NCI-H82 treated with DMSO at 0.1 percent for 48 hours (cell line): ENCODE results near the gene PALB2.
A peak's percentile ranks its signal among the peaks of the same experiment; 100 is the strongest.

ENCODE experiments used
- DNase-seq: peaks from one replicate; lab custom pipeline; 2025; ENCODE audit not compliant: unreplicated experiment; lab: John Stamatoyannopoulos, UW

Gene PALB2

DNA sequence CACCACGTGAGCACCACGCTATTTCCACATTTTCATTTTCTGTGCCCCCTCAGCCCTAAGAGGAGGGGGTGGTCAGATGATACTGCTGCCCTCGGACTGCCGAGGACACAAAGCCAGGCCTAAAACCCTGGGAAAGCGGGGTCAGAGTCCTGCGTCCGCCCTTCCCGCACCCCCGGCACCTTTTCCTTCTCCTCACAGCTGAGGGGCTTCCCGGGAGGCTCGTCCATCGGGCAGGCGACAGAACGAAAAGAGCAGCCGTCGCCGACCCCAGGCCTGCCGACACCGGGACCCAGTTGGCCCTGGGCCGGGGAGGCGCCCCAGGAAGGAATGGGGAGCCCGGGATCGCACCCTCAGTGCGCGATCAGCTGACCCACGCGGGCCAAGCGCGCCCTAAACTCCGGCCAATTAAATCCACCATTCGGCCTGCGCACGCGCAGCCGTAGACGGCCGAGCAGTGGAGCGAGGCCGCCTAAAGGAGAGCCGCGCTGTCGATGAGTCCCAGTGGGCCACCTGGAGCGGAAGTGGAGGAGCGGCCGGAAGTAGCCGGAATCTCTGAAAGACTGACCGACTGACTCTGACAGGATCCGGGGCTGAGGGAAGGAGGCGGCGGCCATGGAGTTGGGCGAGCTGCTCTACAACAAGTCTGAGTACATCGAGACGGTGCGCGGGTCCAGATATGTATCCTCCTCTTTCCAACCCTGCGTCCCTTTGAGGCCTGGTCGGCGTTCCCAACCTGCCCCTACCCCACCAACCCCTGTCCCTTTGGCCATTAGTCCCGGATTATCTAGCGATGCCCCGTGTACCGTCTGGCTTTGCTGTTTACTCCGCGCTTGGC lies at the start of gene PALB2, which contains the start of gene DCTN5:
TSS of gene PALB2 (minus strand) at position 380 of the 835 bp plus-strand sequence. CDS start at position 227, 153 bp downstream.
TSS of gene DCTN5 (plus strand) at position 536 of the 835 bp plus-strand sequence. CDS start at position 613, 77 bp downstream.
- peak; percentile 83 for DNase-seq

- DNase-seq: no peak
Observed at GRCh38 chr16:23689442-23690187, 48.5 kb upstream of the PALB2 start.

DNA sequence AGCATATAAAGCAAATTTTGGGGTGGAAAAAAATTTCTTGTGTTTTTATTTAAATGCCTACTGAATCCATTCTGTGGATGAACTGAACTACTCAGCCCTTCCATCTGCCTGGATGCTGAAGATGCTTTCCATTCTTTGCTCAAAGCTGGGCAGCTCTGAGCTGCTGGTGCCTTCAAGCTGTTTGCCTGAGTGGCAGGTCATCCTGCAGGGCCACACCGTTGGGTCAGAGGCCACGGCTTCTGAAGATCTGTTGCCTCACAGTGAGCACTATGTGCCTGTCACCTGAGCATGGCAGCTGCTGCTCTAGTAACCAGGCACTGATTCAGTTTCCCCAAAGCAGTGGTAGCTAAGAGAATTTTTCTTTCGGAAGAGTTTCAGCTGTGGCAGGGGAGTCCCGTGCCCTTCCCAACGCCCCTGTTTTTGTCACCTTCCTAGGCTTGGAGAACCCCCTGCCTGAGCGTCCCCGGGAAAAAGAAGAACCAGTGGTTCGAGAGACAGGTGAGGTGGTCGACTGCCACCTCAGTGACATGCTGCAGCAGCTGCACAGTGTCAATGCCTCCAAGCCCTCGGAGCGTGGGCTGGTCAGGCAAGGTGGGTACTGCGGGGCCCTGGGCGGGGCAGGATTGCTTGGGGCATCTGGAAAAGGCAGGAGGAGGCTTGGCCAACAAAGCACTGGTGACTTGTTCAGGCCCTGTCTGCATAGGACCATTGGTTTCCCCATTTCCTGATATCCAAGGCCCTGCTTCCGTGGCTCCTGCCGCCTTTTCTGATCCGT lies 46.1 kb upstream of the PALB2 start:
- no peak for DNase-seq

DNA sequence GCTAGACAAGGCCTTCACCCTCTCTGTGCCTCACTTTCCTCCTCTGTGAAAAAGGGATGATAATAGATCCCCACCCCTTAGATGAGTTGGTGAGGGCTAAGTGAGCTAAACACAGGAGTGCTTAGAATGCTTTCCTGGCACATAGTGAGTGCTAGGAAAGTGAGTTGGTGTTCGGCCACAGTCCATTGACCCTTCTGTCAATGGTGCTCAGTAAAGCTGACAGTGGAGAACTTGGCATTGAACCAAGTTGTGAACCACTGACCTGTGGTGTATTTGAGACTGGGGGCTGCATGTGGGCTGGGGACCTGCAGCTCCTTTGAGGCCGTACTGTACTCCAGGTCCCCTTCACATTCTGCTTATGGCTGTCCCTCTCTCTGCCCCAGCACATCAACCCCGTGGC lies 42.4 kb upstream of the PALB2 start:
- no peak for DNase-seq

- no peak for DNase-seq
Observed at GRCh38 chr16:23682181-23682580, 41.1 kb upstream of the PALB2 start.

DNA sequence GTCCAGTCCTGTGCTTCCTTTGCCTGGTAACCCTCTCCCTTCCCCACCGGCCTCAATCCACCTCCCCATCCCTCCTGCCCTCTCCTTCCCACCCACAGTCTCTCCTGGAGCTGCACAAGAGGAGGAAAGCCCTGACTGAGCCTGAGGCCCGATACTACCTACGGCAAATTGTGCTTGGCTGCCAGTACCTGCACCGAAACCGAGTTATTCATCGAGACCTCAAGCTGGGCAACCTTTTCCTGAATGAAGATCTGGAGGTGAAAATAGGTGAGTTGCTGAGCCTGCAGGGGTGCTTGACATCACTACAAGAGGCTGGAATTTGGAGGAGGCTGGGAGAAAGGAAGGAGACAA lies 38.9 kb upstream of the PALB2 start:
- no peak for DNase-seq

- DNase-seq: no peak
Observed at GRCh38 chr16:23679274-23679985, 38.3 kb upstream of the PALB2 start.

- peak; percentile 82 for DNase-seq
Observed at GRCh38 chr16:23678430-23679273, 37.5 kb upstream of the PALB2 start, which contains the start of gene PLK1. Gene PLK1, plus strand, starts transcription at chr16:23678889. Its CDS starts 44 bp downstream, at chr16:23678933.

GRCh38 chr16:23676924-23677480 lies 35.9 kb upstream of the PALB2 start:
- no peak for DNase-seq

- peak; percentile 73 for DNase-seq
Observed at GRCh38 chr16:23673971-23674614, 33.0 kb upstream of the PALB2 start.

DNA sequence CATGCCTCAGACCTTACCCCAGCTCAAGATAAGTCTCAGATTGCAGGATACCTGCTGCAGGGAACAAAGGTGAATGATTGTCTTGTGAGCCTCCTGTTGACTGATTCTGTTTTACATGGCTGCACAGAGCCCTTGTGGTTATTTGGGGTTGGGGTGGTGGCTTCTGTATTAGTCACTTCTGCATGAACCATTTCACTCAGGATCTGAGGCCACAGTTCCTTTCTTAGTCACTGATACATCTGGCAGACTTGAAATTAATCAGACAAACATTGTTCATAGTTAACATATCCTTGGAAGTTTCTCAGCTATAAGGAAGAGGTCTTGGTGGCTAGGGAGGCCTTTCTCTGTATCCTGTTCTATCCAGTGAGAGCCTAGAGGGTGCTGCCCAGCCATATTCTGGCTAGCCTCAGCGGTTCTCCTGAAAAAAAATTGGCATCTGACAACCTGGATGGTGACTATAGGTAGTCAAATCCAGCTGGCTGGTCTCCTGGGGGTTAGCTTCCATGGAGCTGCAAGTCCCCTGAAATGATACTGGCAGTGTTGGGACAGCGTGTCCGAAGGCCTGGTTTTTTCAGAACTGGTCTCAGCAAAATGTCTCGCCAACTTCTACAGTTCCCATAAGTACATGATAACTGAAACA lies 29.1 kb upstream of the PALB2 start:
- no peak for DNase-seq

DNA sequence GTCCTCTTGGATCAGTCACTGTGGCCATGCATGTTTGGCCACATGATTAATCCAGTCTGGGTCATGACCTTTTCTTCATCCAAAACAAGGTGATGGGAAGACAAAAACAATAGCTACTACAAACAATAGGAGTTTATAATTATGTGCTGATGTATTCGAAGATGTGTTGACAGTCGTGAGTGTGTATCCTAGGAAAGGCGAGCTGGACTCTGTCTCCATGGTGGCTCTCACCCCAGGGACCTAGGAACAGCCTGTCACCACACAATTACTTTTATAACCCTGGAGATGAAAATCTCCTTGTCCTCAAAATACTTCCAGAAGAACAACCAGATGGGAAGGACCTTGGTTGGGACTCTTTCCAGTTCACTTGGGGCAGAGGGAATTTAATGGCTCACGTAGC lies 27.8 kb upstream of the PALB2 start:
- no peak for DNase-seq

DNA sequence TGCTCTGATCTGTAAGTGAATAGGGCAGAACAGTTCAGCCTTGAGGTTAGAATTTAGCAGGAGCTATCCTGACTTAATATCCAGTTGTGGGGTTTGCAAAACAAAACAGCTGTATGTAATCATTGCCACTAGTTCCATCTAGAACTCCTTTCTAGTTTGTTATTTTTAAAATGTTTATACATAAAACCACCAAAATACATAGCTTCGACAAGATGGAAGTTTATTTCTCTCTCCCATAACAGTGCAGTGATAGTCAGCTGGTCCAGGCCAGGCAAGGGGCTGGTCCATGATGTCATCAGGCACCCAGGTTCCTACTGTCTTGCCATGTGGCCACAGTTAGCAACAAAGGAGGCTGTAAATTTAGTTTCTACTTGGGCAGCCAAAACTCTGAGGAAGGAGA lies 27.1 kb upstream of the PALB2 start:
- no peak for DNase-seq

DNA sequence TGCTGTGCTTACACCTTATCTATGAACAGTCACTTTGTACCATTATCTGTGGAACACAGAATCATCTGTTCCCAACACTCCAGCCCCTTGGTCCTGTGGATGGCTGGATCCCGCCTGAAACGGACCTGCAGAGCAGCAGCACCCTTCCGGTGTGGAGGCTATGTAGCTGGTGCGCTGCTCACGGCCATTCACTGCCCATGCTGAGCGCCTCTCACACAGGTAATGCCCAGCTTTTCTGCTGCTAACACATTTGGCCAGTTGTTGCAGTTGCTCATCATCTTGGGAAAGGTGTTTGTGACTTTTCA lies 26.2 kb upstream of the PALB2 start:
- no peak for DNase-seq

DNA sequence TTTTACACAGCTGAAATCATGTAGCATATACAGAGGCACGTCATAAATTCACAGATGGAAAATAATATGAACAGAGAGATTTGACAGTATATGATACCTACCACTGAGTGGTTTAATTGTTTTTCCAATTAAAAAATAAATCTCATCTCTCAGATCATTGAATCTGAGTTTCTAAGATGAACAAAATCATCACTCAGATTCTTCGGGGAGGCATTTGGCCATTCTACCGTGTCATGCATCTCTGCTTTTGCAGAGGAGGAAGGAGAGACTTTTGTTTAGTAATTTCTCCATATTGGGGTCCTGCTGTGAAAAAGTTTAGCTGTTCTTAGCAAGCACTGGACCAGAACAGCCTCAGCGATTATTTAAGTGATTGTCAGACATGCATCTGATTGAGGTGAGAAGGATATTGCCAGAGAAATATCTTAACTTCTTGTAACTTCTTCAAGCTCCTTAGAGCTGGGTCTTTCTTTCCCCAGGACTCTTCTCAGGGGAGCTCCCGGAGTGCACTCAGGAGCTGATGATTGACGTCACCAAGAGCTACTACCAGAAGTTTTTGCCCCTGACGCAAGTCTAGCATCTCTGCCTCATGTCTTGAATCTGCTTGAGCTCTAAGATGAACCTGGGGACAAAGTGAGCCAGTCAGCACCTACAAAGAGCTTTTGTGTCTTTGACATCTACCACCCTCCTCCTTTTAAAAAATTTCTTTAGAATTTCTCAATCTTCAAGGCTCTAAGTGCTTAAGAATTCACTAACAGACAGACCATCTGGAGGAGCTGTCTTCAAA lies 25.7 kb upstream of the PALB2 start:
- DNase-seq: no peak

DNA sequence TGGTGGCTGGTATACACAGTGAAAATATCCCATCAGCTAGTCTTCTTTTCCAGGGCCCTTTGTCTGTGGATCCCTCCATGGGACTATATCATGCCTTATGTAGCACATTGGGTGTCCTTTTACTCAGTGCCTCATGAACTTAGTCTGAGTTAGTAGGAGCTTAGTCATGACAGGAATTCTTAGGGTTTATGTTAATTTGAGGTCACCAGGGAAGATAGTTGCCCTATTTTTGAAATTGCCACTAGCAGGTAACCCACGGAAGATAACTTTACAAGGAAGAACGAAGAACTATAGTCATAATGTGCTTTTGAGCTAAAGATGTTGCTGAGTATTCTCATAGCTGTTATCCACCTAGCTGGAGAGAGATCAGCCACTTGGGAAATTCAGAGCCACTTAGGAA lies 22.8 kb upstream of the PALB2 start:
- no peak for DNase-seq

GRCh38 chr16:23651943-23652468 lies 10.9 kb upstream of the PALB2 start:
- DNase-seq: no peak
